Keratinocyte (primary cell): Measurements from ENCODE around the gene BDKRB2.

ENCODE experiments used
- CTCF ChIP-seq, 3 experiments: IDR thresholded peaks in 1 of 3; conservative IDR thresholded peaks in 1 of 3; optimal IDR thresholded peaks in 1 of 3; 2 replicates in 2 of 3; 3 replicates in 1 of 3; pipeline versions ENCODE3 to v1.5.1; 2011; ENCODE audit warnings: low read length in 3 of 3, mild to moderate bottlenecking in 3 of 3, moderate library complexity in 2 of 3, control low read depth in 1 of 3, inconsistent platforms in 1 of 3; ENCODE audit not compliant: insufficient read depth in 2 of 3; ENCODE audit errors: extremely low read depth in 1 of 3
- EZH2 ChIP-seq: IDR thresholded peaks from one replicate; pipeline ENCODE4 v1.6.1; 2012; ENCODE audit warnings: inconsistent platforms, mild to moderate bottlenecking, low read length, moderate library complexity

- TF ChIP-seq CTCF (optimal IDR thresholded peaks at IDR 0.05 in 1 of 3, IDR thresholded peaks at IDR 0.05 in 1 of 3, conservative IDR thresholded peaks at IDR 0.05 in 1 of 3; ENCODE audit: extremely low read depth in 1 of 3, insufficient read depth in 2 of 3, low read length in 3 of 3): no peak
- no peak for TF ChIP-seq EZH2
Observed at GRCh38 chr14:96277890-96278289, 73.3 kb downstream of the BDKRB2 start.
